H1 (cell line): Measurements from ENCODE around the gene CEP68. TPM values are rescaled to one million over a fixed set of nuclear protein-coding genes. Genes with fewer than 3 reads are reported as not detected.

Source experiments
- CTCF ChIA-PET: fragments of 300-600 bp; sonication (Branson Sonifier 250); formaldehyde crosslinking; loops from one replicate; lab custom pipeline; 2021; ENCODE audit not compliant: partially characterized antibody; lab: Charles Lee
- POLR2A ChIA-PET: fragments of 300-600 bp; sonication (Branson Sonifier 250); formaldehyde crosslinking; loops from one replicate; lab custom pipeline; 2021; ENCODE audit warnings: inconsistent platforms; ENCODE audit not compliant: partially characterized antibody; lab: Charles Lee
- DNase-seq, 2 experiments: peaks; one replicate each; pipeline versions ENCODE4 v3.0.0 to v3.0.0-alpha.2; 2010 to 2022; ENCODE audit warnings: low spot score in 2 of 2, low read depth in 1 of 2, mixed read lengths in 1 of 2
- FAIRE-seq: peaks from 2 replicates; lab custom pipeline; 2011; peaks lifted over from hg19 to GRCh38; lab: Jason Lieb, UNC
- H2AFZ ChIP-seq: 2 replicates; pipeline ENCODE4 v1.8.1; 2012; ENCODE audit warnings: low read length, inconsistent platforms
- H2AK5ac ChIP-seq: 2 replicates; pipeline ENCODE4 v1.6.1; 2013; ENCODE audit warnings: low read depth, low read length
- H2BK120ac ChIP-seq: replicated peaks from 2 replicates; pipeline ENCODE3; 2013; ENCODE audit warnings: low read depth, low read length, inconsistent platforms
- H2BK12ac ChIP-seq: 2 replicates; pipeline ENCODE4 v1.6.1; 2013; ENCODE audit warnings: low read depth, low read length
- H2BK15ac ChIP-seq: 2 replicates; pipeline ENCODE4 v1.6.1; 2013; ENCODE audit warnings: low read length
- H2BK20ac ChIP-seq: 2 replicates; pipeline ENCODE4 v1.6.1; 2013; ENCODE audit warnings: low read length
- H2BK5ac ChIP-seq: 2 replicates; pipeline ENCODE4 v1.6.1; 2013; ENCODE audit warnings: low read depth, low read length
- H3K14ac ChIP-seq: 2 replicates; pipeline ENCODE4 v1.6.1; 2013; ENCODE audit warnings: inconsistent platforms; ENCODE audit not compliant: insufficient read length
- H3K18ac ChIP-seq: 2 replicates; pipeline ENCODE4 v1.6.1; 2013; ENCODE audit warnings: low read length; ENCODE audit errors: extremely low read depth
- H3K23ac ChIP-seq: 2 replicates; pipeline ENCODE4 v1.6.1; 2013; ENCODE audit warnings: inconsistent platforms; ENCODE audit not compliant: insufficient read length
- H3K23me2 ChIP-seq: 2 replicates; pipeline ENCODE4 v1.6.1; 2013; ENCODE audit warnings: low read depth, low read length
- H3K27ac ChIP-seq: 2 replicates; pipeline ENCODE4 v1.6.1; 2011; ENCODE audit warnings: low read depth, low read length, inconsistent platforms
- H3K27me3 ChIP-seq, 4 experiments: replicated peaks in 1 of 4; 1 replicate in 1 of 4; 2 replicates in 3 of 4; pipeline versions ENCODE4 v1.6.1 to v1.8.1; 2011 to 2013; ENCODE audit warnings: low read length in 3 of 4, mild to moderate bottlenecking in 3 of 4, inconsistent platforms in 2 of 4, mixed read lengths in 2 of 4, moderate library complexity in 1 of 4; ENCODE audit not compliant: control insufficient read depth in 3 of 4, insufficient read depth in 3 of 4; ENCODE audit errors: extremely low read depth in 1 of 4
- H3K36me3 ChIP-seq, 4 experiments: 2 replicates each; pipeline versions ENCODE4 v1.6.1 to v1.8.1; 2011 to 2013; ENCODE audit warnings: mild to moderate bottlenecking in 4 of 4, low read length in 3 of 4, moderate library complexity in 2 of 4, control low read depth in 1 of 4, inconsistent platforms in 1 of 4; ENCODE audit not compliant: insufficient read depth in 4 of 4, control insufficient read depth in 2 of 4
- H3K4ac ChIP-seq: replicated peaks from 2 replicates; pipeline ENCODE3; 2013; ENCODE audit warnings: low read length, low read depth, mixed read lengths, inconsistent platforms; ENCODE audit not compliant: insufficient read length
- H3K4me1 ChIP-seq, 4 experiments: replicated peaks in 1 of 4; 1 replicate in 1 of 4; 2 replicates in 3 of 4; pipeline versions ENCODE4 v1.6.1 to v1.8.1; 2011 to 2013; ENCODE audit warnings: low read length in 3 of 4, inconsistent platforms in 2 of 4, mixed read lengths in 1 of 4; ENCODE audit not compliant: insufficient read depth in 4 of 4, control insufficient read depth in 3 of 4
- H3K4me2 ChIP-seq, 2 experiments: 2 replicates each; pipeline versions ENCODE4 v1.6.1 to v1.8.1; 2011 to 2013; ENCODE audit warnings: low read depth in 2 of 2, low read length in 2 of 2, control low read depth in 1 of 2, inconsistent platforms in 1 of 2, mild to moderate bottlenecking in 1 of 2; ENCODE audit not compliant: insufficient read depth in 1 of 2
- H3K4me3 ChIP-seq, 4 experiments: fragments of 200-600, 300-600 bp in 1 of 4; sonication (generic), shearing (Covaris generic), sonication (Bioruptor Twin) in 1 of 4; 2 replicates each; pipeline versions ENCODE4 v1.5.1 to v1.8.1; 2011 to 2016; ENCODE audit warnings: low read length in 4 of 4, low read depth in 3 of 4, control low read depth in 2 of 4, inconsistent platforms in 2 of 4, mild to moderate bottlenecking in 2 of 4, mixed read lengths in 1 of 4, moderate library complexity in 1 of 4; ENCODE audit not compliant: insufficient read depth in 2 of 4; ENCODE audit errors: extremely low read depth in 1 of 4
- H3K56ac ChIP-seq: replicated peaks from 2 replicates; pipeline ENCODE3; 2013; ENCODE audit warnings: low read depth, mild to moderate bottlenecking, mixed read lengths, low read length, inconsistent platforms; ENCODE audit not compliant: insufficient read length
- H3K79me1 ChIP-seq: 2 replicates; pipeline ENCODE4 v1.6.1; 2013; ENCODE audit warnings: low read depth, low read length, control low read depth
- H3K79me2 ChIP-seq, 2 experiments: 2 replicates each; pipeline versions ENCODE4 v1.6.1 to v1.8.1; 2012 to 2013; ENCODE audit warnings: low read length in 2 of 2, mild to moderate bottlenecking in 2 of 2, inconsistent platforms in 1 of 2; ENCODE audit not compliant: insufficient read depth in 2 of 2, control insufficient read depth in 1 of 2
- H3K9ac ChIP-seq, 4 experiments: replicated peaks in 1 of 4; 1 replicate in 1 of 4; 2 replicates in 3 of 4; pipeline versions ENCODE4 v1.6.1 to v1.8.1; 2011 to 2013; ENCODE audit warnings: low read depth in 3 of 4, low read length in 3 of 4, control low read depth in 2 of 4, mild to moderate bottlenecking in 2 of 4, moderate library complexity in 2 of 4, inconsistent platforms in 1 of 4; ENCODE audit errors: extremely low read depth in 1 of 4
- H3K9me3 ChIP-seq, 2 experiments: 2 replicates each; pipeline versions ENCODE4 v1.6.1 to v1.8.1; 2012 to 2013; ENCODE audit warnings: mild to moderate bottlenecking in 2 of 2, moderate library complexity in 2 of 2, control low read depth in 1 of 2, inconsistent platforms in 1 of 2, low read depth in 1 of 2, low read length in 1 of 2, mixed read lengths in 1 of 2; ENCODE audit not compliant: insufficient read depth in 2 of 2
- H4K20me1 ChIP-seq, 2 experiments: replicated peaks in 1 of 2; 2 replicates each; pipeline versions ENCODE3 to v1.8.1; 2011 to 2013; ENCODE audit warnings: inconsistent platforms in 2 of 2, low read length in 2 of 2, mild to moderate bottlenecking in 1 of 2; ENCODE audit not compliant: insufficient read depth in 2 of 2, control insufficient read depth in 1 of 2
- H4K5ac ChIP-seq: 2 replicates; pipeline ENCODE4 v1.6.1; 2013; ENCODE audit warnings: low read length, low read depth, mixed read lengths, inconsistent platforms; ENCODE audit not compliant: insufficient read length
- H4K8ac ChIP-seq: 2 replicates; pipeline ENCODE4 v1.8.0; 2013; ENCODE audit warnings: mild to moderate bottlenecking, moderate library complexity, low read length, inconsistent platforms; ENCODE audit not compliant: insufficient read depth; ENCODE audit errors: extremely low read depth
- H4K91ac ChIP-seq: replicated peaks from 2 replicates; pipeline ENCODE3; 2013; ENCODE audit warnings: low read length, mixed read lengths, inconsistent platforms; ENCODE audit not compliant: insufficient read length
- CHD1 ChIP-seq: IDR thresholded peaks from 2 replicates; pipeline ENCODE4 v1.6.1; 2012; ENCODE audit warnings: low read depth, low read length, improper control_type of control experiment
- HDAC2 ChIP-seq, 2 experiments: fragments of 300-600 bp in 1 of 2; sonication (generic) in 1 of 2; IDR thresholded peaks; 2 replicates each; pipeline ENCODE4 v1.6.1; 2011 to 2012; ENCODE audit warnings: low read depth in 2 of 2, low read length in 2 of 2, mild to moderate bottlenecking in 2 of 2, moderate library complexity in 2 of 2, borderline replicate concordance in 1 of 2, inconsistent platforms in 1 of 2
- JUND ChIP-seq: IDR thresholded peaks from 2 replicates; pipeline ENCODE4 v1.6.1; 2011; ENCODE audit warnings: mild to moderate bottlenecking, improper control_type of control experiment, low read length
- MAX ChIP-seq: IDR thresholded peaks from 2 replicates; pipeline ENCODE4 v1.6.1; 2012; ENCODE audit warnings: inconsistent platforms
- POLR2AphosphoS5 ChIP-seq: IDR thresholded peaks from 2 replicates; pipeline ENCODE4 v1.6.1; 2011; ENCODE audit warnings: low read depth, low read length
- SP2 ChIP-seq: IDR thresholded peaks from 2 replicates; pipeline ENCODE4 v1.6.1; 2012; ENCODE audit warnings: mild to moderate bottlenecking, low read length, inconsistent platforms
- polyA plus RNA-seq, 7 experiments: library from polyadenylated mRNA; depleted of rRNA in 3 of 7; stranded (reverse) in 5 of 7; unstranded in 2 of 7; fragments of >200 nt in 5 of 7; fragments of 200-250 nt in 2 of 7; gene quantifications; 1 replicate in 5 of 7; 2 replicates in 1 of 7; 4 replicates in 1 of 7; pipeline versions ENCODE4 v1.2.1 to v1.2.3, GENCODE V29; 2011 to 2013; ENCODE audit warnings: missing spikeins in 2 of 7, mixed read lengths in 2 of 7
- total RNA-seq: library from RNA; stranded (reverse); fragmentation: NEBNext Ultra II Directional; extraction: Animal tissue kit (Norgen Biotek cat#: 25700); gene quantifications from 2 replicates; pipeline ENCODE4 v1.2.1, GENCODE V29; 2021

CEP68 gene
- total and polyA plus RNA-seq, 2 of the 8 experiments (the other 6 are each of a cell fraction or from before 2014, with no cell fraction given) = 23.2 to 24.7 TPM

- DNase-seq (no peak), FAIRE-seq (no peak)
- Histone ChIP-seq H3K79me2 (peaks cover 26 to 93% of the 10 kb centered on the region in 2 experiments), H2BK120ac (no peak overlapping the region), H3K27ac (no peak overlapping the region), H4K8ac (no peak overlapping the region), H3K23me2 (no peaks in the 10 kb centered on the region), H2AFZ (no peak overlapping the region), H3K27me3 (no peaks in the 10 kb centered on the region), H4K5ac (no peak overlapping the region), H3K18ac (no peak overlapping the region), H2BK5ac (no peak overlapping the region), H3K4me1 (no peaks in the 10 kb centered on the region), H3K4me3 (no peak overlapping the region), H3K56ac (no peak overlapping the region), H3K4me2 (no peak overlapping the region), H3K9me3 (0 out of 4 replicates have a peak, but pooled peaks cover 0 to 2% of the 10 kb centered on the region in 2 experiments), H3K23ac (no peak overlapping the region), H4K20me1 (peaks cover 8 to 10% of the 10 kb centered on the region in 2 experiments), H2BK20ac (no peak overlapping the region), H3K4ac (no peak overlapping the region), H4K91ac (no peak overlapping the region), H2AK5ac (no peak overlapping the region), H3K79me1 (no peaks in the 10 kb centered on the region; the same call in 1 of the 2 replicates), H3K9ac (no peak overlapping the region), H2BK15ac (no peak overlapping the region), H2BK12ac (no peak overlapping the region), H3K36me3 (no peaks in the 10 kb centered on the region), H3K14ac (no peak overlapping the region)
- ChIA-PET POLR2A (interaction anchor here (1.7 kb wide), 1 partner anchor 15 kb away, joined by 4 read pairs; the partner anchor contains the start of gene RAB1A), CTCF (interaction anchor here (0.7 kb wide), 1 partner anchor 76 kb away, joined by 3 read pairs; no protein-coding TSS in a partner anchor)
- no peak for TF ChIP-seq MAX
- TF ChIP-seq JUND = no peak
- TF ChIP-seq CHD1 = no peak
- no peak for TF ChIP-seq POLR2AphosphoS5
- no peak for TF ChIP-seq SP2
- no peak for TF ChIP-seq HDAC2 (IDR thresholded peaks at IDR 0.05; ENCODE audit: borderline replicate concordance in 1 of 2, low read depth in 2 of 2, low read length in 2 of 2)
These were observed 58.7 kb downstream of the CEP68 start for GRCh38 chr2:65114921-65115320.
